B cell (primary cell): Measurements from ENCODE around the gene PABPC1L2A.
"Not testable (repeated sequence)": the region's sequence is repeated elsewhere in the genome, so short reads cannot be mapped to it uniquely, and the experiment has no call there.

Experiments
- CTCF ChIP-seq: fragments of 200-600 bp; IDR thresholded peaks from one replicate; pipeline ENCODE4 v1.8.0; 2022; ENCODE audit warnings: antibody characterized with exemption, mild to moderate bottlenecking
- EZH2 ChIP-seq: IDR thresholded peaks from 2 replicates; pipeline ENCODE4 v1.6.1; 2012; ENCODE audit warnings: borderline replicate concordance, low read depth, mild to moderate bottlenecking, moderate library complexity, low read length; ENCODE audit not compliant: insufficient read depth, poor library complexity, severe bottlenecking

DNA sequence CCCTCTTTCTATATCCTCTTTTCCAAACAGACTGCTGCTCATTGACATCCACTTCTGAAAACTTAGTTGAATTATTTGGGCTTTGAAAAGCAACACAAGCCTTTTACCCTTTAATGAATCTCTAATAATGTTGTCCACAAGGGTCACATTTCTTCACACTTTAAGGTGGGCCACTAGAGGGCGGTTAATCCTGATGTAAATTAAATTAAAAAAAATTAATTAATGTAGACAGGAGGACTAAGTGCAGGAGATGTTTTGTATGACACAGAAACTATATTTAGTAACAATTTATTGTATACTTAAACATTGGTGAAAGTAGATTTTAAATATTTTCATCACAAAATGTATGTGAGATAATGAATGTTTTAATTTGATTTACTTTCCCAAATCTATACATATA is 7.5 kb upstream of the PABPC1L2A start:
- not testable (repeated sequence) for TF ChIP-seq CTCF, EZH2
